Thyroid gland (tissue), 4 donors: ENCODE data around the gene SLC19A1.

Experiments used
- POLR2A ChIP-seq, 2 donors: fragments of 450-650 bp; IDR thresholded peaks; one replicate each; pipeline ENCODE4 v1.6.1; 2017; ENCODE audit warnings: antibody characterized with exemption in 2 of 2, mild to moderate bottlenecking in 2 of 2, moderate library complexity in 1 of 2
- TF ChIP-seq, protein P1 (sequence below), 6 experiments: fragments of 200-600 bp in 3 of 6; fragments of 450-650 bp in 3 of 6; sonication (generic) in 3 of 6; IDR thresholded peaks; one replicate each; pipeline ENCODE4 v1.5.1; 2016 to 2019; ENCODE audit warnings: antibody characterized with exemption in 6 of 6, mild to moderate bottlenecking in 2 of 6, inconsistent platforms in 1 of 6, moderate library complexity in 1 of 6

DNA sequence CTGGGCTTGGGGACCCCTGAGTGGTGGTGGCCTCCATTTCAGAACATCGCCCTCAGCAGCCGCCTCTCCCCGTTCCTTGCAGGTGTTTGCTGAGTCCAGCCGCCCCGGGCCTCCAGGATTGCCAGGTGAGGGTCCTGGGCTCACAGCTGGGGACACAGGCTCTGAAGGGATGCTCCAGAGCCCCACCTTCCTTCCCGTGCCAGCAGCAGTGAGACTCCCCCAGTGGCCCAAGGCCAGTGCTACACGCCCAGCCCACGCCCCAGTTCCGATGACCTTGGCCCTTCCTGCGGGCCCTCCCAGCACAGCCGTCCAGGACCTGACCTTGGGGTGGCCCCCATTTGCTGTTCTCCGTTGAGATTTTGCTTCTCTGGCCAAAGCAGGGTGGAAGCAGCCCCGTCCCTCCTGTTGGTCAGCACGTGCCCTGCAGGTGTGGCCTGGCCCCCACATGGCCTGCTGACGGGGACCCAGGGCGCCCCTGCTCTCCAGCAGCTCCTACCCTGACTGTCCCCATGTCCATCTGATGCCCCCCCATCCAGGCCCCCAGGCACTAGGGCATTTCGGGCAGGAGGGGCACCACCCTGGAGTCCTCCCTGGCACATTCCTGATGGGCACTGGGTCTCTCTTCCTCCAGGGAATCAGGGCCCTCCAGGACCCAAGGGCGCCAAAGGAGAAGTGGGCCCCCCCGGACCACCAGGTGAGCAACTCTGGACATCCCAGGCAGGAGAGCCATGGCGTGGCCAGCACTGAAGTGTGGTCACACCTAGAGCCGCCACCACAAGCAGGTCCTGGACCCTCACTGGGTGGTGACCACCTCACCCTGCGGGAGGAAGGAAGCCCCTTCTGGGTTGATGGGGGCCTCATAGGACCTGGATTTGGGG lies 45.0 kb downstream of the SLC19A1 start:
- TF ChIP-seq, protein P1, sequence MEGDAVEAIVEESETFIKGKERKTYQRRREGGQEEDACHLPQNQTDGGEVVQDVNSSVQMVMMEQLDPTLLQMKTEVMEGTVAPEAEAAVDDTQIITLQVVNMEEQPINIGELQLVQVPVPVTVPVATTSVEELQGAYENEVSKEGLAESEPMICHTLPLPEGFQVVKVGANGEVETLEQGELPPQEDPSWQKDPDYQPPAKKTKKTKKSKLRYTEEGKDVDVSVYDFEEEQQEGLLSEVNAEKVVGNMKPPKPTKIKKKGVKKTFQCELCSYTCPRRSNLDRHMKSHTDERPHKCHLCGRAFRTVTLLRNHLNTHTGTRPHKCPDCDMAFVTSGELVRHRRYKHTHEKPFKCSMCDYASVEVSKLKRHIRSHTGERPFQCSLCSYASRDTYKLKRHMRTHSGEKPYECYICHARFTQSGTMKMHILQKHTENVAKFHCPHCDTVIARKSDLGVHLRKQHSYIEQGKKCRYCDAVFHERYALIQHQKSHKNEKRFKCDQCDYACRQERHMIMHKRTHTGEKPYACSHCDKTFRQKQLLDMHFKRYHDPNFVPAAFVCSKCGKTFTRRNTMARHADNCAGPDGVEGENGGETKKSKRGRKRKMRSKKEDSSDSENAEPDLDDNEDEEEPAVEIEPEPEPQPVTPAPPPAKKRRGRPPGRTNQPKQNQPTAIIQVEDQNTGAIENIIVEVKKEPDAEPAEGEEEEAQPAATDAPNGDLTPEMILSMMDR (IDR thresholded peaks at IDR 0.05): no peak
- no peak for TF ChIP-seq POLR2A (IDR thresholded peaks at IDR 0.05)
